Panc1 (cell line): ENCODE measurements around the gene CFAP74. TPM values are rescaled to one million over a fixed set of nuclear protein-coding genes. Genes with fewer than 3 reads are reported as not detected.

Source experiments
- ATAC-seq: fragments of 200-7000 bp; cut with Tn5 transposase; 2 replicates; pipeline ENCODE4 v1.9.1; 2020; ENCODE audit warnings: mild to moderate bottlenecking, moderate library complexity
- BruUV-seq: library from RNA; stranded (reverse); fragments of 400-500 nt; replicated peaks from 2 replicates; lab custom pipeline; 2021; lab: Mats Ljungman, UMichigan
- CTCF ChIA-PET: fragments of 300-600 bp; sonication (Branson Sonifier 250); formaldehyde crosslinking; loops from one replicate; lab custom pipeline; 2022; ENCODE audit warnings: antibody characterized with exemption; lab: Charles Lee
- POLR2A ChIA-PET: fragments of 300-600 bp; sonication (Branson Sonifier 250); formaldehyde crosslinking; loops from one replicate; lab custom pipeline; 2022; ENCODE audit warnings: antibody characterized with exemption; lab: Charles Lee
- DNase-seq: peaks from one replicate; pipeline ENCODE4 v3.0.0-alpha.2; 2010; ENCODE audit warnings: low read depth, low spot score
- H3K27ac ChIP-seq: 2 replicates; pipeline ENCODE4 v1.5.1; 2011; ENCODE audit warnings: mild to moderate bottlenecking, low read length, inconsistent platforms
- H3K27me3 ChIP-seq: fragments of 200-500 bp; sonication (Bioruptor generic); 2 replicates; pipeline ENCODE4 v1.6.0; 2014; ENCODE audit warnings: low read length, inconsistent platforms; ENCODE audit not compliant: control insufficient read depth, insufficient read depth
- H3K36me3 ChIP-seq: fragments of 200-500 bp; sonication (Bioruptor generic); 2 replicates; pipeline ENCODE4 v1.5.1; 2014; ENCODE audit warnings: inconsistent platforms, mild to moderate bottlenecking, low read length, moderate library complexity; ENCODE audit not compliant: control insufficient read depth, insufficient read depth
- H3K4me1 ChIP-seq: 2 replicates; pipeline ENCODE4 v1.5.1; 2011; ENCODE audit warnings: inconsistent platforms, mild to moderate bottlenecking, low read length, moderate library complexity; ENCODE audit not compliant: control insufficient read depth, insufficient read depth
- H3K4me3 ChIP-seq, 2 experiments: 2 replicates each; pipeline ENCODE4 v1.5.1; 2011 to 2012; ENCODE audit warnings: low read depth in 2 of 2, low read length in 2 of 2, mild to moderate bottlenecking in 2 of 2, inconsistent platforms in 1 of 2, moderate library complexity in 1 of 2
- H3K9me3 ChIP-seq: fragments of 200-500 bp; sonication (Bioruptor generic); 2 replicates; pipeline ENCODE4 v1.5.1; 2014; ENCODE audit warnings: low read depth, mild to moderate bottlenecking, inconsistent platforms, low read length, moderate library complexity; ENCODE audit not compliant: control insufficient read depth, insufficient read depth
- CTCF ChIP-seq: fragments of 450-650 bp; IDR thresholded peaks from 2 replicates; pipeline ENCODE4 v1.5.1; 2017; ENCODE audit warnings: mild to moderate bottlenecking
- POLR2AphosphoS5 ChIP-seq: IDR thresholded peaks from 2 replicates; pipeline ENCODE4 v1.6.1; 2012; ENCODE audit warnings: mild to moderate bottlenecking, low read depth, low read length, moderate library complexity
- SIN3A ChIP-seq: IDR thresholded peaks from 2 replicates; pipeline ENCODE4 v1.6.1; 2012; ENCODE audit warnings: low read depth, mild to moderate bottlenecking, low read length, moderate library complexity, borderline replicate concordance; ENCODE audit not compliant: insufficient read depth
- TCF7L2 ChIP-seq: IDR thresholded peaks from 2 replicates; pipeline ENCODE4 v1.6.1; 2011; ENCODE audit warnings: mild to moderate bottlenecking, low read depth, low read length, inconsistent platforms
- in situ Hi-C: cut with HindIII; loops from 2 replicates; pipeline ENCODE4 v1.10.0; 2016; ENCODE audit warnings: low sequenced_read_pairs, low pct_unique_long_range_greater_than_20kb
- intact Hi-C: fragments of 100-400 bp; cut with micrococcal nuclease; formaldehyde crosslinking; loops from one replicate; pipeline ENCODE4 v1.10.0; 2022; ENCODE audit not compliant: unreplicated experiment
- total RNA-seq: library from RNA; stranded (reverse); gene quantifications from one replicate; pipeline ENCODE4 v1.2.1, GENCODE V29; 2021; ENCODE audit not compliant: unreplicated experiment
- TF ChIP-seq, protein P1 (sequence below), 2 experiments: IDR thresholded peaks; 2 replicates each; pipeline ENCODE4 v1.6.1; 2011 to 2012; ENCODE audit warnings: low read depth in 2 of 2, control low read depth in 1 of 2, low read length in 1 of 2, mild to moderate bottlenecking in 1 of 2, moderate library complexity in 1 of 2; ENCODE audit not compliant: insufficient read depth in 1 of 2

The CFAP74 gene
- total RNA-seq, 1 experiment from 2014 or later = not detected

DNA sequence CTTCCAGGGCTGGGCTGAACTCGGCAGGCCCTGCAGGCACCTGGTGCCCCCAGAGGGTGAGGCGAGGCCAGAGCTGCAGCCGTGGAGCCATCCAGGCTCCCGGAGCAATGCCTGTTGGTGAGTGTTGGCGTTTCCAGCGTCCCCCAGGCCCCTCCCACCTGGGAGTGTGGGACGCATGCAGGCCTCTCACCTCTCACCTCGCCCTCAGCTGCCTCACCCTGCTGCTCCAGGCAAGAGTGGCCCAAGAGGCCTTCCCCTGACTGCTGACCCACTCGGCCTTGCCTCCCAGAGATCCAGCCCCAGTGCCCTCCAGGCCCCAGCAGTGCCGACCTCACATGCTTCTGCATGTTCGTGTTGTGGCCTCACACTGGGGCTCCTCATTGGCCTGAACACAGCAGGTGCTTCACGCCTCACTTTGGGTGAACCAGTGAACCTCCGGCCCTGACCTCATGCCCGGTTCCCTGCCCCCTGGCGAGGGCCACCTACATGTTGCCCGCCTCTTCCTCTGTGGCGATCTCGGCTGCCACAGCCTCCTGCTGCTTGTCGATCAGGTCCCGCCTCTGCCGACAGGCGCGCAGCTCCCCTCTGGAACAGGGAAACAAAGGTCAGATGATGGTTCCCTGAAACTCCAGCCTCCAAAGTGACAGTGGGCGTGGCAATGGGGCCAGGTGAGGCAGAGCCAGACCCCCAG lies 17.0 kb downstream of the CFAP74 start:
- Histone ChIP-seq H3K27ac (no peak overlapping the region), H3K4me1 (no peaks in the 10 kb centered on the region; the same call in 1 of the 2 replicates), H3K9me3 (no peaks in the 10 kb centered on the region), H3K36me3 (no peaks in the 10 kb centered on the region), H3K4me3 (no peak overlapping the region), H3K27me3 (no peaks in the 10 kb centered on the region)
- no peak for TF ChIP-seq SIN3A
- TF ChIP-seq TCF7L2 = no peak
- no peak for TF ChIP-seq CTCF
- TF ChIP-seq, protein P1, sequence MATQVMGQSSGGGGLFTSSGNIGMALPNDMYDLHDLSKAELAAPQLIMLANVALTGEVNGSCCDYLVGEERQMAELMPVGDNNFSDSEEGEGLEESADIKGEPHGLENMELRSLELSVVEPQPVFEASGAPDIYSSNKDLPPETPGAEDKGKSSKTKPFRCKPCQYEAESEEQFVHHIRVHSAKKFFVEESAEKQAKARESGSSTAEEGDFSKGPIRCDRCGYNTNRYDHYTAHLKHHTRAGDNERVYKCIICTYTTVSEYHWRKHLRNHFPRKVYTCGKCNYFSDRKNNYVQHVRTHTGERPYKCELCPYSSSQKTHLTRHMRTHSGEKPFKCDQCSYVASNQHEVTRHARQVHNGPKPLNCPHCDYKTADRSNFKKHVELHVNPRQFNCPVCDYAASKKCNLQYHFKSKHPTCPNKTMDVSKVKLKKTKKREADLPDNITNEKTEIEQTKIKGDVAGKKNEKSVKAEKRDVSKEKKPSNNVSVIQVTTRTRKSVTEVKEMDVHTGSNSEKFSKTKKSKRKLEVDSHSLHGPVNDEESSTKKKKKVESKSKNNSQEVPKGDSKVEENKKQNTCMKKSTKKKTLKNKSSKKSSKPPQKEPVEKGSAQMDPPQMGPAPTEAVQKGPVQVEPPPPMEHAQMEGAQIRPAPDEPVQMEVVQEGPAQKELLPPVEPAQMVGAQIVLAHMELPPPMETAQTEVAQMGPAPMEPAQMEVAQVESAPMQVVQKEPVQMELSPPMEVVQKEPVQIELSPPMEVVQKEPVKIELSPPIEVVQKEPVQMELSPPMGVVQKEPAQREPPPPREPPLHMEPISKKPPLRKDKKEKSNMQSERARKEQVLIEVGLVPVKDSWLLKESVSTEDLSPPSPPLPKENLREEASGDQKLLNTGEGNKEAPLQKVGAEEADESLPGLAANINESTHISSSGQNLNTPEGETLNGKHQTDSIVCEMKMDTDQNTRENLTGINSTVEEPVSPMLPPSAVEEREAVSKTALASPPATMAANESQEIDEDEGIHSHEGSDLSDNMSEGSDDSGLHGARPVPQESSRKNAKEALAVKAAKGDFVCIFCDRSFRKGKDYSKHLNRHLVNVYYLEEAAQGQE (IDR thresholded peaks at IDR 0.05; ENCODE audit: insufficient read depth in 1 of 2, low read depth in 2 of 2, low read length in 1 of 2) = no peak
- intact Hi-C loops = no loop called here
- ChIA-PET CTCF (no interaction called here), POLR2A (no interaction called here)
- no TSS peak for BruUV-seq
- in situ Hi-C loops = no loop called here
- DNase-seq = no peak
- ATAC-seq = no peak

GRCh38 chr1:1985375-1986050 lies 18.1 kb downstream of the CFAP74 start:
- peak; percentile 49 for ATAC-seq
- no peak for TF ChIP-seq CTCF
- no peak for TF ChIP-seq POLR2AphosphoS5
- TF ChIP-seq, protein P1 (IDR thresholded peaks at IDR 0.05; ENCODE audit: insufficient read depth in 1 of 2, low read depth in 2 of 2, low read length in 1 of 2) = no peak
- TF ChIP-seq SIN3A = no peak
- no peak for TF ChIP-seq TCF7L2
- Histone ChIP-seq H3K27ac (no peak overlapping the region), H3K27me3 (no peaks in the 10 kb centered on the region), H3K36me3 (no peaks in the 10 kb centered on the region), H3K4me1 (no peaks in the 10 kb centered on the region; the same call in 1 of the 2 replicates), H3K9me3 (no peaks in the 10 kb centered on the region), H3K4me3 (no peak overlapping the region)
- DNase-seq = no peak
- BruUV-seq = no TSS peak
- ChIA-PET CTCF (no interaction called here), POLR2A (no interaction called here)
- intact Hi-C loops = no loop called here
- in situ Hi-C loops = no loop called here
